ENCODE data around the gene ILKAP. TPM values are rescaled to one million over a fixed set of nuclear protein-coding genes. Genes with fewer than 3 reads are reported as not detected.
A peak's percentile ranks its signal among the peaks of the same experiment; 100 is the strongest.

ILKAP gene
- total and polyA plus RNA-seq, 11 donors: 12.4 to 41.7 (median 24.0) TPM

DNA sequence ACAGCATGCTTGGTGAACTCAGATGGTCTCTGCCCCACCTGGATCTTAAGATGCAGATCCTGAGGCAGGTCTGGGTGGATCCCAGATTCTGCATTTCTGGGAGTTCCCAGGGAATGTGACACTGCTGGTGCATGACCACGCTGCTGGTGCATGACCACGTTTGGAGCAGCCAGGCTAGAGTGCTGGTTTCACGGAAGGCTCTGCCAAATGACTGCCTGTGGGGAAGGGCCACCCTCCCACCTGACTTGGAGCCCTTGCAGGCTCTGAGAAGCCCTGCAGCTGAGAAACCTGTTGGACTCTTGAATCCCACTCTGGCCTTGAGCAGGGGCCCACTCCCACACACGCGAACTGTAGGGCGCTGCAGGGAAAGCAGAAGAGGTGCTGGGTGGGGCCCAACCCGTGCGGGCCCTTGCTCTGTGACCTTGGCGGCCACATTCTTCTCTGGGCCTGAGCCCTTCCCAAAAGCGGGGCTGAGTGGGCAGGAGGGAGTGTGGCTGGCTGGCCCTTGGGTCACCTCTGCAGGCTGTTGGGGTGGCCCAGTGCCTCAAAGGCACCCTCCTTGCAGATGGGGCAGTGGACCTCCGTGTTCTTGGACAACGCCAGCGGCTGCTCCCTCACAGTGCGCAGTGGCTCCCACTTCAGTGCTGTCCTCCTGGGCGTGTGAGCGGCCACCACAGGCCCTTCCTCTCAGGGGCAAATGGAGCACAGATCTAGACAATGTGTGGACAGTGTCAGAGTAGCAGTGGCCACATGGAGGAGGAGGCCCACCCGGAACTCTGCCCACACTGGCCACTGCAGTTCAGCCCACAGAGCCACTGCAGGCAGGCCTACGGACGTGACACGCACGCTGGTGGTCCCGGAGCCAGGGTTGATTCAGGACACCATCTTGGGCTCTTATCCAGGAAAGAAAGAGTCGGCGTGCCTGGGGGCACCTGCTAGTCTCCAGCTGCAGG, 36.8 kb downstream of the ILKAP start:
- ATAC-seq: peak in 1 of 4 donors; percentile 2
- WGBS, 4 donors: 82 to 88% (median 84%) methylated on average over 19 to 24 of the region's 24 CpGs
- peaks cover 0 to 44% (median 39%) of the 10 kb centered on the region in 9 donors for H3K36me3 ChIP-seq

DNA sequence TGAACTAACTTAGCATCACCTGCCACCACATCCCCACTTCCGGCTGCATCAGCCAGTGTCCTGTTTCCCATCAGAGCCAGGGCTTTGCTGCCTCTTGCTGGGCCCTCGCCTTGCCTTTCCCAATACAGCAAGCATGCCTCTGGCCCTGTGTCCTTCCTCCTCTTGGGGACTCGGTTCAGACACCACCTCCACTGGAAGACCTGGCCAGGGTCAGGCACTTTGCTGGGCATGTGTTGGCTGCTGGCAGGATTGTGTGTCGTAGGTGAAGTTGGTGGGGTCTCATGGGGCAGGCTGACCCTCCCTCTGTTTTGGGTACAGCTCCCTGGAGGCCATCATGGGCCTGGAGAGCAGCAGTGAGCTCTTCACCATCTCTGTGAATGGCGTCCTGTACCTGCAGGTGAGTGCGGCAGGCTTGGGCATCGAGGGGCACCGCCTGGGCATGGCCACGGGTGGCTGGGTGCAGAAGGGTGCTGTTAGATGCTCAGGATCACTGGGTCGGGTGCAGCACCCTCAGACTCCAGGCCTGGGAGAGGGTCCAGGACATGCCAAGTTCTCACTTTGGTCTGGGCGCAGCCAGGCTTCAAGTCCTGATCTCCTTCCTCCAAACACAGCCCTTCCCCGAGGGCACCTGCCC, 38.1 kb downstream of the ILKAP start:
- 84 to 94% (median 92%) methylated on average over 7 to 12 of the region's 12 CpGs for WGBS, 4 donors
- Histone ChIP-seq H3K4me3 (no peak overlapping the region), H3K27me3 (peaks cover under 1 to 28% (median 14%) of the 10 kb centered on the region in 9 donors), H3K27ac (no peak overlapping the region), H3K36me3 (peaks cover 0 to 31% (median 26%) of the 10 kb centered on the region in 9 donors), H3K9me3 (no peaks in the 10 kb centered on the region), H3K4me1 (peaks cover 0 to 27% (median 7%) of the 10 kb centered on the region in 12 donors)
- intact Hi-C loops (cut with DNase I): loop anchor here in 3 of 10 donors (10.0 kb wide), 1 partner anchor 99 kb away; no protein-coding TSS in a partner anchor
- no peak for DNase-seq
- TF ChIP-seq, protein P1, sequence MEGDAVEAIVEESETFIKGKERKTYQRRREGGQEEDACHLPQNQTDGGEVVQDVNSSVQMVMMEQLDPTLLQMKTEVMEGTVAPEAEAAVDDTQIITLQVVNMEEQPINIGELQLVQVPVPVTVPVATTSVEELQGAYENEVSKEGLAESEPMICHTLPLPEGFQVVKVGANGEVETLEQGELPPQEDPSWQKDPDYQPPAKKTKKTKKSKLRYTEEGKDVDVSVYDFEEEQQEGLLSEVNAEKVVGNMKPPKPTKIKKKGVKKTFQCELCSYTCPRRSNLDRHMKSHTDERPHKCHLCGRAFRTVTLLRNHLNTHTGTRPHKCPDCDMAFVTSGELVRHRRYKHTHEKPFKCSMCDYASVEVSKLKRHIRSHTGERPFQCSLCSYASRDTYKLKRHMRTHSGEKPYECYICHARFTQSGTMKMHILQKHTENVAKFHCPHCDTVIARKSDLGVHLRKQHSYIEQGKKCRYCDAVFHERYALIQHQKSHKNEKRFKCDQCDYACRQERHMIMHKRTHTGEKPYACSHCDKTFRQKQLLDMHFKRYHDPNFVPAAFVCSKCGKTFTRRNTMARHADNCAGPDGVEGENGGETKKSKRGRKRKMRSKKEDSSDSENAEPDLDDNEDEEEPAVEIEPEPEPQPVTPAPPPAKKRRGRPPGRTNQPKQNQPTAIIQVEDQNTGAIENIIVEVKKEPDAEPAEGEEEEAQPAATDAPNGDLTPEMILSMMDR (IDR thresholded peaks at IDR 0.05): no peak
- no peak for ATAC-seq

More for the DNA sequence above, 36.8 kb downstream of the ILKAP start:
- intact Hi-C loops (cut with DNase I): loop anchor here in 3 of 10 donors (10.0 kb wide), 1 partner anchor 98 kb away; no protein-coding TSS in a partner anchor
- H3K4me1 ChIP-seq: peaks cover 0 to 32% (median 7%) of the 10 kb centered on the region in 12 donors
- H3K9me3 ChIP-seq: no peaks in the 10 kb centered on the region
- H3K4me3 ChIP-seq: no peak overlapping the region
- H3K27ac ChIP-seq: no peak overlapping the region
- peaks cover 0 to 23% (median 14%) of the 10 kb centered on the region in 9 donors for H3K27me3 ChIP-seq
- TF ChIP-seq, protein P1 (IDR thresholded peaks at IDR 0.05): no peak
- TF ChIP-seq POLR2A (IDR thresholded peaks at IDR 0.05): no peak
- DNase-seq: peak in 1 of 5 donors; percentile 25

DNA sequence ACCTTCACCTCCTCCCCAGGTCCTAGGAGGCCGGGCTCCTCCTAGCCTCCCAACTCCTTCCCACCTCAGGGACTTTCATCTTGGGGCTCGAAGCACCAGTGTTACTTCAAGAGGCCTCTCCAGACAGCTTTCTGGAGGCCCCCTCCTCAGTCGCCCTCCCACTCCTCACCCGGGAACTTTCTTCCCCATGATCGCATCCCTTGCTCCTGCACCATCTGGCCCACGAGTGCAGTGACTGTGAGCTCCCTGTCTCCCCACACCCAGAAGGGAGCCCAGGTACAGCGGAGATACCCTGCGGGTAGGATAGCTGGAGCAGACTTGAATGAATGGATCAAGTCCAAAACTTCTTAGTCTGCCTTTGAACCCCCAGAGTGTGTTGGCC, 38.6 kb downstream of the ILKAP start:
- Histone ChIP-seq H3K36me3 (peaks cover 0 to 26% (median 21%) of the 10 kb centered on the region in 9 donors), H3K27ac (no peak overlapping the region), H3K27me3 (peaks cover 6 to 34% (median 14%) of the 10 kb centered on the region in 9 donors), H3K9me3 (no peaks in the 10 kb centered on the region), H3K4me1 (peaks cover 0 to 27% (median 5%) of the 10 kb centered on the region in 12 donors), H3K4me3 (no peak overlapping the region)
- ATAC-seq (no peak), DNase-seq (peak in 1 of 5 donors; percentile 26)
- intact Hi-C loops (cut with DNase I): loop anchor here in 3 of 10 donors (10.0 kb wide), 1 partner anchor 100 kb away; no protein-coding TSS in a partner anchor
- TF ChIP-seq, protein P1 (IDR thresholded peaks at IDR 0.05): no peak
- no peak for TF ChIP-seq POLR2A (IDR thresholded peaks at IDR 0.05)
- 86 to 95% (median 93%) methylated on average over 8 of the region's 8 CpGs for WGBS, 4 donors
